HL-60 (cell line): ENCODE data around the gene MEIKIN.

Experiments used
- CTCF ChIP-seq: IDR thresholded peaks from one replicate; pipeline ENCODE4 v1.5.1; 2011; ENCODE audit warnings: low read length, control low read depth, inconsistent platforms; ENCODE audit not compliant: insufficient read depth
- GABPA ChIP-seq: IDR thresholded peaks from 2 replicates; pipeline ENCODE4 v1.6.1; 2012; ENCODE audit warnings: low read depth
- POLR2AphosphoS5 ChIP-seq: IDR thresholded peaks from 2 replicates; pipeline ENCODE4 v1.6.1; 2012; ENCODE audit warnings: low read depth
- REST ChIP-seq: IDR thresholded peaks from 2 replicates; pipeline ENCODE4 v1.6.1; 2012; ENCODE audit warnings: low read depth; ENCODE audit not compliant: insufficient replicate concordance
- SPI1 ChIP-seq: IDR thresholded peaks from 2 replicates; pipeline ENCODE4 v1.6.1; 2012; ENCODE audit warnings: low read depth, mild to moderate bottlenecking, borderline replicate concordance

- no peak for TF ChIP-seq REST
- no peak for TF ChIP-seq CTCF
- TF ChIP-seq POLR2AphosphoS5, result no peak
- no peak for TF ChIP-seq GABPA
- no peak for TF ChIP-seq SPI1
Measured at GRCh38 chr5:131959906-131960305, 14.4 kb upstream of the MEIKIN start.
